Activated naive CD4-positive, alpha-beta T cell treated with anti-CD3 and anti-CD28 coated beads, Interleukin-2, amount 50 U/mL, for 16 hours (primary cell): ENCODE results near the gene ACSL5.
"Not testable (repeated sequence)": the region's sequence is repeated elsewhere in the genome, so short reads cannot be mapped to it uniquely, and the experiment has no call there.

Source experiments
- DNase-seq: peaks from one replicate; pipeline ENCODE4 v3.0.0-alpha.2; 2020

Gene ACSL5

DNA sequence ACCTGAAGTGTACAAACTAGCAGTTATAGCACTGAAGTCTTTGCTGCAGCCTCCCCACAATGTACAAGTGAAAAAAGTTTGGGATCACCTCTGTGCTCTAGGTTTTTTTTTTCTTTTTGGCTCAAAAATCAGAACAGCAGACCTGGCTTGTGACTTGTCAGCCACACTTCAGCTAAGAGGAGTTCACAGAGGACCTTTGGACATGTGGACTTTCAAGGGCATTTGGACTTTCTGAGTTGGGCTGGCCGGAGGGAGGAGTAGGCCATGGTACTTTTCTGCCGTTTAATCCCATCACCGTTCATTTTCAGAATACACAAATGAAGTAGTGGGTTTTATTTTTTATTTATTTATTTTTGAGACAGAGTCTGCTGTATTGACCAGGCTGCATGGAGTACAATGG is 21.9 kb upstream of the ACSL5 start:
- no peak for DNase-seq

DNA sequence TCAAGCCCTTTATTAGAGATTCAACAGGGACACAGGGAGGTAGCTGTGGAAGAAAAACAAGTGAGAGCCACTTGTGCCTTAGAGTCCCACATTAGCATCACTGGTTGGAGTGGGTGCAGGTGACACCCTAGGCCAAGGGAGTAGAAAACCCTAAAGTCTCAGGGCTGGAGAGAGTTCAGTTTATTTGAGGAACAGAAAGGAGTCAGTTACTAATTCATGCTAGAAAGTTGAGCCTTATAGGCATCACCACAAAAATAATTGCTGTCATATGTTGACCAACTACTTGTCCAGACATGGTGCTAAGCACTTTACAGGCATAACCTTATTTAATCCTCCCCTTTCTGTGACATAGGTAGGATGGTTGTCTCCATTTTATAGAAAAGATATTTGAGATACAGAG is 20.9 kb upstream of the ACSL5 start:
- no peak for DNase-seq

DNA sequence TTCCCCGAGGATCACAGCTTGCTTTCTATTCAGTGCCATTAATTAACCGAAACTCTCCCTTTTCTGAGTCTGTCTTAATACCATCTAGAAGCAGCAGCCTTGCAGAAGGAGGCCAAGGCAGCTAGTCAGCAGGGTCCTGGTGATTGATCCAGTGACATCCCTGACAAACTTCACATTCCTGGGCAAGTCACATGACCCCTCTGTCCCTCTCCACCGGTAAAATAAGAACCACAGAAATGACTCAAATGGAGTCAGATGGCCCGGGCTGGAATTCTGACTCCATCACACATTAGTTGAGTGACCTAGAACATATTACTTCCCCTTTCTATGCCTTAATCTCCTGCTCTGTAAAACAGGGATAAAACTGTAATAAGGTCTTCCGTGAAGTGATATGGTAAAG is 17.2 kb upstream of the ACSL5 start:
- no peak for DNase-seq

DNA sequence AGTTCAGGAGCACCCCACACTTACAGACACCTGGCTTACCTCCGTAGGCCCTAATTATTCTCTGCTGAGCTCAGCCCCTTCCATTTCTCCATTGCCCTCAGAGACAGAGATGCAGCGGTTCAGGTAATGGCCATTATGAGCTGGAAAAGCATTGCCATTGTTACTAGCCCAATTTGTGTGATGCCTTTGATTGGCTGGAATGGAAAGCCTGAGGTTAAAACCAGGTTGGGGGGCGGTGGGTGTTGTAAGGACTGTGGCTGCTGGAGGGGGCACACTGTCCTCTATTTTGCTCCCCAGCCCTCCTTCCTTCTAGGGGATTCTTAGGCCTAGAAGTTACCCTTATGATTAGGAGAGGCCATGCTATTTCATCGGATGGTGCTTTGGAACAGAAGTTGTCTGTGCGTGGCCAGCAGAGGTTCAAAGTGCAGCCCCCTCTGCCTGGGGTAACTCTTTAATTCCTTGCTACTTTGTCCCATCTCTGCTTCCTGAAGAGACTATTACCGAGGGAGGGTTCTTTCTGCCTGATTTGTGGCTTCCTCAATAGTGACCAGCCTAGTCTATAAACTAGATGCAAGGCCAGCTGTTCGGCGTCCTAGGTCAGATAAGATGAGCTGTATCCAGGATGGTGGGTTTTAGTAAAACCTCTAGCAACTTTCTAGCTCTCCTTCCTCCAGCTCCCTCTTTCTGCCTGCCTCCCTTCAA is 14.2 kb upstream of the ACSL5 start:
- DNase-seq, result no peak

DNA sequence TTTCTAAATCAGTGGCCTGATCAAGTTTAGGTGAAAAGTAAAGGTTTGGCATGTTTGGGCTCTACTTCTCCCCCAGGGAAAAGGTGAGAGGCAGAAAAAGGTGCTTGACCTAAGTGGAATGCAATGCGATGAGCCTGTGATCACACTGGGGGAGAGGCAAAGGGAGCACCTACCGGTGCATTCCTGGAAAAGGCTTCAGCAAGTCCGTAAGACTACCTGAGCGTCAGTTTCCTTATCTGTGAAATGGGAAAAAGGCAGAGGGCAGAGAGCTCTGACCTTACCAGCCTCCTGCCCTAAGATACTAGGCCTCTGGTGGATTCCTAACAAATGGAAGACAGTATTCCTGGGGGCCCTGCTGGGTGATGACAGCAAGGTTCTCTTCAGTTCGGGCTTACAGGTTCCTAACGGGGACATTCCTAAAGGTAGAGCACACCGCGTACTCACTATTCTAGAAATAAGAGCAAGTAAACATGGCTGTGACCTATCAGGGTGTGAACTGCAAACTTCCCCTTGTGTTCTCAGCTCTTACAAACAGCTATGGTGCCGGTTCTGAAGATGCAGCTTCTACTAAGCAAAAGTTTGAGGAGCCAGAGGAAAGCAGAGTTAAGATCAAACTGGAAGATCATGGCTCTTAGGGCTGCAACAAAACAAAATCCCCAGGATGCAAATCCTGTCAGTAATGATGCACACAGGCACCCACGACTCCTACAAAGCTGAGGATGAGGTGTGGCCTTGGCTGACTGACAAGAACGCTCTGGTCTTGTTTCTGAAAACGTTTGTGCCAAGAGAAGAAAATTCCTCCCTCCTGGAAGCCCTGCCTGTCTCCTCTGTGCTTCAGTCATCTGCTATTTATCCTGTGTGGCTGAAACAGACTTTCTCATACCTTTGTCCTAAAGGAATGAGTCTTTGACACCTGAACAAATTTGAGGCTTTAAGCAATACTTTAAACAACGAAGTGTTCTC is 13.3 kb upstream of the ACSL5 start:
- no peak for DNase-seq

DNA sequence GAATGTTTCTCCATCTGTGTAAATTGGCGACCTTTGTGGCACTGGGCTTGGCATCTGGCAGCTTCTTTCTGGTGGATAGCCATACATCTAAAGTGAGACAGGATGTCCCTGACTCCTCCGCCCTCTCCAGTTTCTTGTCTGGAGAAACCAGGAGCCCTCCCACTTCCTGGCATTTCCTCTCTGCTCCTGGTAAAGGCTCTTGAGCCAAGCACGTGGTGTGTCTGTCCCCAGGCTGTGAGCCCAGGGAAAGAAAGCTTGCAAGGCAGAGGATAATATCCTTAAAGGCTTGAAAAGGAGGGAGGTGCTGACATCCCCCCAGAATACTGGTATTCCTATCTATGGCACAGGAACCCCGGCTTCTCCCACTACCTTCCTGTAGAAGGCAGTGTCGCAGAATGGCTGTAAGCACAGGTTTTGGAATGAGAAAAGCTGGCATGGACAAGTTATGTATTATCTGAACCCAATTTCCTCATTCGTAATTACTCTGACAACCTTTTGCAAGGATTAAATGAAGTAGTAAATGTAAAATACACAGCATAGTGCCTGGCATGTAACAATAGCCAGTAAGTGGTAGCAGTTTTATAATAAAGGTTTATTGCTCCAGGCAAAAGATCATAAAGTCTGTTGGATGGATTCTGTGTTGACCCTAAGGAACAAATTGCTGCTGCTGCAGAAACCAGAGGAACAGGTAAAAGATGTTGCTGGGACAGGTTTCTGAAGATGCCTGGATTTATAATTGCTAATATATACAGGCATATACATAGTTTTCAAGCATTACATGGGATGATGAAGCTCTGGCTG is 11.8 kb upstream of the ACSL5 start:
- DNase-seq, result no peak

DNA sequence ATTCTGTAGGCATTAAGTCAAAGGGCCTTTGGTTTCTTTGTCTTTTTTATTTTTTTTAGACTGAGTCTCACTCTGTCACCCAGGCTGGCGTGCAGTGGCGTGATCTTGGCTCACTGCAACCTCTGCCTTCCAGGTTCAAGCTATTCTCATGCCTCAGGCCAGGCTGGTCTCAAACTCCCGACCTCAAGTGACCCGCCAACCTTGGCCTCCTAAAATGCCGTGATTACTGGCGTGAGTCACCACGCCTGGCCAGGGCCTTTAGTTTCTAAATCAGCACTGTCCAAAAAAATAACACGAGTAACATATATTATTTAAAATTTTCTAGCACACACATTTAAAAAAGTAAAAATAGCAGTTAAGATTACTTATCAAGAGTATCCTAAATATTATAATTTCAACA is 11.1 kb upstream of the ACSL5 start:
- DNase-seq, result no peak

DNA sequence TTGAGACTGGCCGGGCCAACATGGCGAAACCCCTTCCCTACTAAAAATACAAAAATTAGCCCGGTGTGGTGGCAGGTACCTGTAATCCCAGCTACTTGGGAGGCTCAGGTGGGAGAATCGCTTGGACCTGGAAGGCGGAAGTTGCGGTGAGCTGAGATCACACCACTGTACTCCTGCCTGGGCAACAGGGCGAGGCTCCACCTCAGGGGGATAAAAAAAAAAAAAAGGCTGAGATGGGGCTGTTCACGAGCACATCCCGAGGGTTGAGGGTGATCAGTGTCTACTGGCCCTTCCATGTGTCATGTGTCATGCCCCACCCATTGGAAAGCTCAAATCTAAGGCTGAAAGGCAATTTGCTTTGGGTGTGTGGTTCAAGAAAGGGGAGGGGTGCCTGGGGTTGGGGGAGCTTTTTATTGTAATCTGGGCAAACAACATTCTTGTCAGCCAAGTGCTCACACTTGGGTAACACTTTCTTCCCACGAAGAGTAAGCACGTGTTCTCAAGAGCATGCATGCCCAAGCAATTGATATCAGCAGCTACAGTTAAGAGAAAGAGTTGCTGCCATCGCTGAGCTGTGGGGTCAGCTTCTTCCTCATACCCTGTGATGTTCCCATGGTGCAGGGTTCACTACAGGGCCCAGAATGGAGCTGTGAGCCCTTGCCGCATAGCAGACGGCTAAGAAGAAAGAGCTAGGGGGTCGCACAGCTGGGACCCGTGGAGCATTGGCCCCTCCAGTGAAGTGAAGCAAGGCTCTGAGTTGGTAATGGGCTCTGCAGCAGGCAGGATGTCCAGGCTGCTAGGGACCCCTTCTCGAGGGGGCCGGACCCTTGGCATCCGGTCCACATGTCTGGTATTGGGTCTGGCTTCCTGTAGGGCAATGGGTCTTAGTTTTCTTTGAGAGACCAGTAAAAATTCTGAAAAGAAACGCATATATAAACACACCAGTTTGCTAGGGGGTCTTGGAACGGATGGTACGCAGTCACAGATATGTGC is 9.9 kb upstream of the ACSL5 start:
- no peak for DNase-seq

DNA sequence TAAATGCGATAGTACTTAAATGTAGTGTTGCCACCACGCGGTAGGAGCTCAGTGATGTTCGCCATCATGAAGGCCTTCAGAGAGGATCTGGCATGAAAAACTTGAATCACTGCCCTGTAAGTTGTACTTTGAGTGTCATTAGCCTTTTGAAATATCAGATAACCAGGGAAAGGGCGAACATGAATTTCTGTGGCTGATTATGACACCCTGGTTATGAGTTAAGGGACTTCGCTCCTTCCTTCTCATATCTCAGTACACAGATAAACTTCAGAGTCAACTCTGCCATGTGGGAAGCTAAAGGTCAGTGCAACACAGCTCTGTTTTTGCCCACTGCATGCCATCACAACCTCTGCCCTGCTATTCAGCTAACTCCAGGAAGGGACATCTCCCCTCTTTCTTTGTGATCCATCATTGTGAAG is 8.9 kb upstream of the ACSL5 start:
- DNase-seq, result no peak

DNA sequence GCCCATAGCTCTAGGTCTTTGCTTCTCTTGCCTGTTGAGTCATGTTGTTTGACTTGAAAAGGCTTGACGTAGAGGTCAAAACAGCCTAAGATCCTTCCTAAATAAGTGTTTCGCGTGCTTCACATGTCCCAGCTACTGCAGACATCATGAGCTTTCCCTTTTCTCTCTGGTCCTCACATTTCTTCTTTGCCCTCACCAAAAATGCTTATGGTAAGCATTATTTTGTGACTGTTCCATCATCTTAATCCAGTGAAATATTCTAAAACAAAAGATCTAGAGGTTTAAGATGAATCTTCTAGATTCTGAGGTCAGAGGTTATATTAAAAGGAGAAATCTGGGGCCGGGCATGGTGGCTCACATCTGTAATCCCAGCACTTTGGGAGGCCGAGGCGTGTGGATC is 8.5 kb upstream of the ACSL5 start:
- no peak for DNase-seq

DNA sequence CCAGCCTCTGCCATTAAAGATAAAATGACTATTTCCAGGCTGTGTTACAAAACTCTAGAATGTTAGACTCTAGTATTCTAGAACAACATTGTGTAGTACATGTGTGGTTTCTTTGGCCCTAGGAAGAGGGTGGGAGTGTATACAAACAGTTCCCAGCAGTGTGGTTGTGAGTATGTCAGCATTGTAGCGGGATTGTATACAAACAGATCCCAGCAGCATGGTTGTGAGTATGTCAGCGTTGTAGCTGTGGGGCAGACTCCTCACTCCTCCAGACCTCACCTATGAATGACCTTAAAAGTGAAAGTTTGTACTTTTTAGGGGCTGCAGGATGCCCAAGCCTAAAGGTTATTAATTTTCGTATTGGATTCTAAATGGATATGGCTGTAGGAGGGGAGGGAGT is 6.9 kb upstream of the ACSL5 start:
- DNase-seq, result no peak

DNA sequence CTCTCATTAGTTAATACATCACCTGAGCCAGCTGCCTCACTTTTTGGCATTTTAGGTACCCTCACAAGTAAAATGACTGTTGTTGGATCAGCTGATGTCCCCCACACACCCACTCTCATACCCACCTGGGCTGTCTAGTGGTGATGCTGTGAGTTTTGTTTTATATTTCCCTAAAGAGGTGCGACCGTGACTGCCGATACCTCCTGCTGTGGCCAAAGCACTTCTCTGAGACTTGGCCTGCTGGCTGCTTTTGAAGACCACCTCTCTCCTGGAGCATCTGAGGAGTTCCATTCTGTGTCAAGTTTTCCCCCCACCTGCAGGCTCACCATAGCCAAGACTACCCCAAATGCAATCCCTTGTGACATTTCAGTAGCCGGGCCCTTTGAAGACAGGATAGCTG is 6.4 kb upstream of the ACSL5 start:
- no peak for DNase-seq

DNA sequence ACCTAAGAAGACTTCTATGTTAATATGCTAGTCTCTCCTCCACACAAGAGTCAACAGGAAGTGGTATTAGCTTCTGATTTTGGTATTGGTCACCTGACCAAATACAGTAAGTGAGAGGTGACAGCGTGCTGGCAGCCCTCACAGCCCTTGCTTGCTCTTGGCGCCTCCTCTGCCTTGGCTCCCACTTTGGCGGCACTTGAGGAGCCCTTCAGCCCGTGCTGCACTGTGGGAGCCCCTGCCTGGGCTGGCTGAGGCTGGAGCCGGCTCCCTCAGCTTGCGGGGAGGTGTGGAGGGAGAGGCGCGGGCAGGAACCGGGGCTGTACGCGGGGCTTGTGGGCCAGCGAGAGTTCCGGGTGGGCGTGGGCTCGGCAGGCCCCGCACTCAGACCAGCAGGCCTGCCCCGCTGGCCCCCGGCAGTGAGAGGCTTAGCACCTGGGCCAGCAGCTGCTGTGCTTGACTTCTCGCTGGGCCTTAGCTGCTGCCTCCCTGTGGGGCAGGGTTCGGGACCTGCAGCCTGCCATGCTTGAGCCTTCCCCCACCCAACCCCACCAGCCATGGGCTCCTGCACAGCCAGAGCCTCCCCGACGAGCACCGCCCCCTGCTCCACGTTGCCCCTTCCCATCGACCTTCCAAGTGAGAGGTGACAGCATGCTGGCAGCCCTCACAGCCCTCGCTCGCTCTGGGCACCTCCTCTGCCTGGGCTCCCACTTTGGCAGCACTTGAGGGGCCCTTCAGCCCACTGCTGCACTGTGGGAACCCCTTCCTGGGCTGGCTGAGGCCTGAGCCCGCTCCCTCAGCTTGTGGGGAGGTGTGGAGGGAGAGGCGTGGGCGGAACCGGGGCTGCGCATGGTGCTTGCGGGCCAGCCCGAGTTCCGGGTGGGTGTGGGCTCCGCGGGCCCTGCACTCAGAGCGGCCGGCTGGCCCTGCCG is 4.2 kb upstream of the ACSL5 start:
- DNase-seq, result no peak

DNA sequence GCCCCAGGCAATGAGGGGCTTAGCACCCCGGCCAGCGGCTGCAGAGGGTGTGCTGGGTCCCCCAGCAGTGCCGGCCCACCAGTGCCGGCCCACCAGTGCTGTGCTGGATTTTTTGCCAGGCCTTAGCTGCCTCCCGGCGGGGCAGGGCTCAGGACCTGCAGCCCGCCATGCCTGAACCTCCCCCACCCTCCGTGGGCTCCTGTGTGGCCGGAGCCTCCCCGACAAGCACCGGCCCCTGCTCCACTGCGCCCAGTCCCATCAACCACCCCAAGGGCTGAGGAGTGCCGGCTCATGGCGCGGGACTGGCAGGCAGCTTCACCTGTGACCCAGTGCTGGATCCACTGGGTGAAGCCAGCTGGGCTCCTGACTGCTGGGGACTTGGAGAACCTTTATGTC is 3.5 kb upstream of the ACSL5 start:
- no peak for DNase-seq

DNA sequence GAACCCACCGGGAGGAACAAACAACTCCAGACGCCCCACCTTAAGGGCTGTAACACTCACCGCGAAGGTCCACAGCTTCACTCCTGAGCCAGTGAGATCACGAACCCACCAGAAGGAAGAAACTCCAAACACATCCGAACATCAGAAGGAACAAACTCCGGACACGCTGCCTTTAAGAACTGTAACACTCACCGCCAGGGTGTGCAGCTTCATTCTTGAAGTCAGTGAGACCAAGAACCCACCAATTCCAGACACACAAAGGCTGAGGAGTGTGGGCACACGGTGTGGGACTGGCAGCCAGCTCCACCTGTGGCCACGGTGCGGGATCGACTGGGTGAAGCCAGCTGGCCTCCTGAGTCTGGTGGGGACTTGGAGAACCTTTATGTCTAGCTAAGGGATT is 2.6 kb upstream of the ACSL5 start:
- DNase-seq, result not testable (repeated sequence)

DNA sequence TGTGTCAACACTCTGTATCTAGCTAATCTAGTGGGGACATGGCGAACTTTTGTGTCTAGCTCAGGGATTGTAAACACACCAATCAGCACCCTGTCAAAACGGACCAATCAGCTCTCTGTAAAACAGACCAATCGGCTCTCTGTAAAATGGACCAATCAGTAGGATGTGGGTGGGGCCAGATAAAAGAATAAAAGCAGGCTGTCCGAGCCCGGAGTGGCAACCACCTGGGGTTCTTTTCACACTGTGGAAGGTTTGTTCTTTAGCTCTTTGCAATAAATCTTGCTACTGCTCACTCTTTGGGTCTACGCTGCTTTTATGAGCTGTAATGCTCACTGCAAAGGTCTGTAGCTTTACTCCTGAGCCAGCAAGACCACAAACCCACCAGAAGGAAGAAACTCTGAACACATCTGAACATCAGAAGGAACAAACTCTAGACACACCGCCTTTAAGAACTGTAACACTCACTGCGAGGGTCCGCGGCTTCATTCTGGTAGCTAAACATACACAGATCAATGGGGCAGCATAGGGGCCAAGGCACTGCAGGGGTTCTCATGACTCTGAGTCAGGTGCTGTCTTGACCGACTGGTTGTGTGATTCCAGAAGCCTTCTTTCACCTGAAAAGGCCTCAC is 1.6 kb upstream of the ACSL5 start:
- not testable (repeated sequence) for DNase-seq

DNA sequence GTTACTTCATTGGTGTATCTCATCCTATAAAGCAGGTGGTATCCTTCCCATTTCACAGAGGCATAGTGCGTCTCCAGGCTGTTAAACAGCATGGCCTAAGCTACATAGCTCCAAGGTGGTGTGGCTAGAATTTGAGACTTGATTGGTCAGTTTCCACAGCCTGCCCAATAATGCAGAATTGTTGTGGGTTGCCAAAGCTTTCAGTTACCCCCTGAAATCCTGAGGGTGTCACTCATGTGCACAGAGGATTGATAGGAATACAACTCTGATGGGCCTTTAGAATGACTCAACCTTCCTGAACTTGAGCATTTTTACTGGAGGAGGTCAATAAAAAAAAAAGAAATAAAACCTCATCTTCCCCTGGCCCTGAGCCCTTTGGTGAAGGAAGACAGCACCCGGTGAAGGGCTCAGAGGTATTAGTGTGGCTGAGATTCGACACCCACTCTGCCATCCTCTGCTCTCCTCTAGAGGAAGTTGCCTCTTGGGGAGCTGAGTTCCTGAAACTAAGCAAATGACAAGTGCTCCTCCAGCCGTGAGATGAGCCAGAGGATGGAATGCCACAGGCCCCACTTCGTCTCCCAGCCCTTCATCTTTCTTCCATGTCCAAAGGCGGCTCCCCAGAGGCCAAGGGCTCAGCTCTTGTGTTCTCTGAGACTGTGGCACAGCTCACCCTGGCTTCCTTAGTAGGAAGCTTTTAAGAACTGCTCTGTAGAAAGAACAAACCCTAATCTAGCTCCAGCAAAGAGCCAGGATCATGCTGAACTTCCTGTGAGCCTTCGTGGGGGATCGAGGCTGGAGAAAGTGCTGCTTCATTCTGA is 1.0 kb downstream of the ACSL5 start:
- no peak for DNase-seq

DNA sequence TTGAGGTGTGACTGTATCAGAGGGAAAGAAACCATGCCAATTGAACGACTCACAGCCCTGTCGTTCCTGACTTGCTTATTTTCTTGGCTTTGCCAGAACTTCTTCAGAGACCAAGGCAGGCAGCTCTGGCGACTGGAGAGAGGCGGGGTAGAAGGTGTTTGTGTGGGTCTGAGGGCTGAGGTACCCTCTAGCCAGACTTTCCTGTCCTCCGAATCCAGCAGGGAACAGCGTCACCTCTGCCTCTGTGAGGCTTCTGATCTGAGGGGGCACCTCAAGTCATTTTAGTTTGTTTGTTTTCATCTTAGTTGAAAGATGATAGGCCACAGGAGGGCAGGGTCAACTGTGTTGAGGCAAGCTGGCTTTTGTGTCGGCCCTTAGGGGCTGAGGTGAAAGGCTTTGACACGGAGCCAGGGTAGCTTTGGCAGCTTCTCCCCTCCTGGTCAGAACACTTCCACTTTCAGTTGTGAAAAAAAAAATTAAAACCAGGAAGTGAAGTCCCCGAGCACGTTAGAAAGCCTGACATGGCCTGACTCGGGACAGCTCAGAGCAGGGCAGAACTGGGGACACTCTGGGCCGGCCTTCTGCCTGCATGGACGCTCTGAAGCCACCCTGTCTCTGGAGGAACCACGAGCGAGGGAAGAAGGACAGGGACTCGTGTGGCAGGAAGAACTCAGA is 1.9 kb downstream of the ACSL5 start:
- peak; percentile 30 for DNase-seq

DNA sequence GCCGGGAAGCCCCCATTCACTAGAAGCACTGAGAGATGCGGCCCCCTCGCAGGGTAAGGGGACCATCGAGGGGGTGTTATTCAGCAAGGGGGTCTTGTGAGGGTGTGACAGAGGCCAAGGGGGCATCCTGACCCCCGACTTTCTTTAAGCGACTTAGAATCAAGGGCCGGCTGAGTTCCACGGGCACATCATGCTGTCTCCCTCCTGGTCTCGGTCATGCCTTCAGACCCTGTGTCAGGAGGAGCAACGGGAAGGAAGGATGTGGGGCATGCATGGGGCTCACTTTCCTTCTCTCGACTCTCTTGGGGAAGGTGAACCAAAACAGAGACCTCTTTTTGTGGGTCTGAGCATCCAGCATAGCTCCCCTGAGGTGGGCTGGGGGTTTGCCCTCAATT is 2.5 kb downstream of the ACSL5 start:
- DNase-seq, result peak; percentile 28
